IPS DF 19.7 (cell line): ENCODE results near the gene FNDC11.

Experiments
- DNase-seq: peaks from one replicate; pipeline ENCODE4 v3.0.0-alpha.2; 2013; ENCODE audit warnings: low read depth, low spot score

FNDC11 gene

GRCh38 chr20:63539441-63540370, 14.3 kb upstream of the FNDC11 start:
- no peak for DNase-seq

GRCh38 chr20:63540417-63541186, 13.4 kb upstream of the FNDC11 start:
- no peak for DNase-seq

- DNase-seq = no peak
These were observed 12.6 kb upstream of the FNDC11 start for GRCh38 chr20:63541371-63541770.

- DNase-seq = no peak
These were observed 11.9 kb upstream of the FNDC11 start for GRCh38 chr20:63542031-63542559.

- no peak for DNase-seq
These were observed 11.3 kb upstream of the FNDC11 start for GRCh38 chr20:63542696-63543095.

- DNase-seq = no peak
These were observed 10.8 kb upstream of the FNDC11 start for GRCh38 chr20:63543131-63543530.

GRCh38 chr20:63543733-63544132, 10.2 kb upstream of the FNDC11 start:
- no peak for DNase-seq

GRCh38 chr20:63544241-63544957, 9.6 kb upstream of the FNDC11 start:
- no peak for DNase-seq

- no peak for DNase-seq
These were observed 8.9 kb upstream of the FNDC11 start for GRCh38 chr20:63544958-63545516.

- no peak for DNase-seq
These were observed 8.1 kb upstream of the FNDC11 start for GRCh38 chr20:63545814-63546213.

- no peak for DNase-seq
These were observed 7.6 kb upstream of the FNDC11 start for GRCh38 chr20:63546256-63546955.

GRCh38 chr20:63546956-63547724, 6.8 kb upstream of the FNDC11 start:
- DNase-seq = no peak

GRCh38 chr20:63547725-63548480, 6.1 kb upstream of the FNDC11 start, which contains the start of gene SRMS:
Gene SRMS (minus strand): TSS chr20:63547749. CDS start chr20:63547463, 286 bp downstream.
- no peak for DNase-seq

GRCh38 chr20:63548542-63548941, 5.4 kb upstream of the FNDC11 start:
- no peak for DNase-seq

- no peak for DNase-seq
These were observed 4.9 kb upstream of the FNDC11 start for GRCh38 chr20:63549019-63549418.

GRCh38 chr20:63549679-63550282, 4.2 kb upstream of the FNDC11 start:
- no peak for DNase-seq

- no peak for DNase-seq
These were observed 2.9 kb upstream of the FNDC11 start for GRCh38 chr20:63551068-63551467.

- DNase-seq = no peak
These were observed 1.3 kb upstream of the FNDC11 start for GRCh38 chr20:63552481-63553249.
